GM20000 (cell line): Measurements from ENCODE around the gene HACD4.

Experiments used
- DNase-seq: peaks from one replicate; pipeline ENCODE4 v3.0.0; 2012; ENCODE audit warnings: low spot score
- TF ChIP-seq, protein P1 (sequence below): IDR thresholded peaks from 2 replicates; pipeline ENCODE4 v1.5.1; 2012; ENCODE audit warnings: mild to moderate bottlenecking, control low read depth; ENCODE audit errors: extremely low read depth, missing control alignments

Gene HACD4

DNA sequence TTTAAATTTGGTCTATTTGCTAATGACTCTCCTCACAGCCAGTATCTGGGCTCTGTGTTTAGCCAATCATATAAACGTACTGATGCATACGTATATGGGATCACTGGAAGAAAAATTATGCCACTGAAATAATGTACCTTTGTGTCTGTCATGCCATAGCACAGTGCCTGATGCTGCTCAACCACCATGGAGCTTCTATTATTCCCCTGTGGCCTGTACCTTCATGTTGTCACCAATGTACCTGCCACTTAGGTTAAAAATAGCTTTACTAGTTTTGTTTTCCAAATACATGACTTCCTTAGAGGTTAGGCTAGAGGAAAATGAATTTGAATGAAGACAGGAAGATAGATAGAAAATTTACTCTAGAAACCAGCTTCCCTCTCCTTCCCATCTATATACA is 34.6 kb downstream of the HACD4 start:
- TF ChIP-seq, protein P1, sequence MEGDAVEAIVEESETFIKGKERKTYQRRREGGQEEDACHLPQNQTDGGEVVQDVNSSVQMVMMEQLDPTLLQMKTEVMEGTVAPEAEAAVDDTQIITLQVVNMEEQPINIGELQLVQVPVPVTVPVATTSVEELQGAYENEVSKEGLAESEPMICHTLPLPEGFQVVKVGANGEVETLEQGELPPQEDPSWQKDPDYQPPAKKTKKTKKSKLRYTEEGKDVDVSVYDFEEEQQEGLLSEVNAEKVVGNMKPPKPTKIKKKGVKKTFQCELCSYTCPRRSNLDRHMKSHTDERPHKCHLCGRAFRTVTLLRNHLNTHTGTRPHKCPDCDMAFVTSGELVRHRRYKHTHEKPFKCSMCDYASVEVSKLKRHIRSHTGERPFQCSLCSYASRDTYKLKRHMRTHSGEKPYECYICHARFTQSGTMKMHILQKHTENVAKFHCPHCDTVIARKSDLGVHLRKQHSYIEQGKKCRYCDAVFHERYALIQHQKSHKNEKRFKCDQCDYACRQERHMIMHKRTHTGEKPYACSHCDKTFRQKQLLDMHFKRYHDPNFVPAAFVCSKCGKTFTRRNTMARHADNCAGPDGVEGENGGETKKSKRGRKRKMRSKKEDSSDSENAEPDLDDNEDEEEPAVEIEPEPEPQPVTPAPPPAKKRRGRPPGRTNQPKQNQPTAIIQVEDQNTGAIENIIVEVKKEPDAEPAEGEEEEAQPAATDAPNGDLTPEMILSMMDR: no peak
- no peak for DNase-seq

DNA sequence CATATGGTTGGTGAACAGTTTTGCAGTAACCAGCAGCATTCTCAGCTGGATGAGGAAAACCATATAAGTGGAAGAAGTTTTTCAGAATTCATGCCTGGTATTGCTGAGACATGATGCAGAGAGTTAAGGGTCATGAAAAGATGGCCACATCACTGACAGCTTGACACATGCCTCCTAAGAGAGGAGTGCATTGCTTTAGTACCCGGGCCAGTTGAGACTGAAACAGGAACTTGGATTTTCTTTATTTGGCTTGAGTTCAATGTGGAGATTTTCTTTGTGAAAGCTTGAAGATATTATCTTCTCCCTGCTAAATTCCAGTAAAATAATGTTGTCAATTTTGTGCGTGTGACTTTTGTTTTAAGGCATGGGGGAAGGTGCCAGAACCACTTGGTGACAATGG is 35.8 kb downstream of the HACD4 start:
- no peak for DNase-seq
- TF ChIP-seq, protein P1: no peak

DNA sequence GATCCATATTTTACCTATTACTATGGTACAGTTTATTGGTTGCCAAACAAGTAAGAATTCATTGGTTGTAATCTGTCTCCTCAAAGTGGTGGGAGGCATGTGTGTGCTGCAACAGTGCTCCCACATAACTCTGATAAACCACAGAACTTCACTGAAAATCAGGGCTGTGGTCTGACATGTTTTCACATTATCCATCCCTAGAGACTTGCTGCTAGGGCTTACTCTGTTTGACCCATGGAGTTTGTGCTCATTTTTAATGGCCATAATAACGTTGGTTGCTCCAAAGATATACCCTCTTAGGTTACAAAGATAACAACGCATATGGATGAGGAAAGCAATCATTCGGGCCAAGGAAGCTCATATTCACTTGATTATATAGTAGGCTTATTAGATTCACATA is 37.0 kb downstream of the HACD4 start:
- no peak for DNase-seq
- TF ChIP-seq, protein P1: no peak

DNA sequence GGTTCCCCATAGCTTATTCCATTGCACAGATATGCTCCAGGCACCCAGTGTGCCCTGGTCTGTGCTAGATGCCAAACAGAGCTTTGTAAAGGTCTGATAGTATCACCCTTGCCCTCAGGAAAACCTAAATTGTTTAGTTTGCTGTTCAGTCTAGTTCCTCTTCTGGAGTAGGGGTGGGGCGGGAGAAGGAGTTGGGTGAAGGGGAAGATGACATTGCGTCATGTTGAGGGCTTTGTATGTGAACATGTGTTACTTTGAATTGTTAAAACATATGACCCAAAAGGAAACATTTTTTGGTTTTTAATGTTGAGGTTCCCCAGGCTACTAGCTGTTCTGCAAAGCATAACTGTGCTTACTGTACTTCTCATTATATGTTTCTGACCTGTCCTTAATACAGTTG is 40.6 kb downstream of the HACD4 start:
- DNase-seq: no peak

DNA sequence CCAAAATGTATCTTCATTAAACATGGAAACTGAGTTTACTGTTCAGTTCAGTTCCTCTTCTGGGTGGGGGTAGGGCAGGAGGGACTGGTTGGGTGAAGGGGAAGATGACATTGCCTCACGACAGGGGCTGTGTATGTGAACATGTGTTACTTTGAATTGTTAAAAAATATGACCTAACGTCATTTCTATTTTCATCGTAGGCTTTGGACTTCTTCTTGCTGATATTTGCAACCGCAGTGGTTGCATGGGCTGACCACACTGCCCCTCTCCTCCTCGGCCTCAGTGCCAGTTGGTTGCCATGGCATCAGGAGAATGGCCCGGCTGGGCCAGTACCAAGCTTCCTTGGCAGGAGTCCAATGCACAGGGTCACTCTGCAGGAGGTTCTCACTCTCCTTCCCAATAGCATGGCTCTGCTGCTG is 41.5 kb downstream of the HACD4 start:
- TF ChIP-seq, protein P1: no peak
- DNase-seq: no peak

More for the DNA sequence above, 40.6 kb downstream of the HACD4 start:
- TF ChIP-seq, protein P1: no peak

DNA sequence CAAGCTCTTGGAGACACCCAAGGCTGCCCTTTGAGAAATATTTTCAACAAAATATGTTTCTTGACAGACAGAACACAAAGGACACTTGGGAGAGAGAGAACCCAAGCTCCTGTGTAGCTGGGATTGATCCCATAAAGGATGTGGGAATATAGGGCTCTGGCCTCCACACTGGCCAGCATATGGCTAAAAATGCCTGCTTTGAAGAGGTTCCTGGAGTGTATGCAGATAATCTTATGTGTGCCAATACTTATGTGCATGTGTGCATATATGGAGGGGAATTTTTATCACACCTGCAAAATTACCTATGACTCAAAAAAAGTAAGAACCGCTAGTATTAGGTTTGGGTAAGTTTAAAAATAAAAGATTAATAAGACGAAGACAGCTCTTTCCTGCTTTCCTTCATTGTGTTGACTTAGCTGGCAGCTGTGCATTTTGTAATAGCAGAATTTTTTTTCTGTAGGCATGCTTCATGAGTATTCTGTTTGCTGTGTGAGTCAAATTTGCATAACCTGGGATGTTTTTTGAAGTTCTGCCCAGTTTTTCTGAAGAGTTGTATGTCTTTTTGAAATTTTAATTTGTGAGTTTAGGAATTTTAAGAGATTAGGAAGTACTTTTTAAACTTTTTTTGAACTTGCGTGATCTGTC is 42.6 kb downstream of the HACD4 start:
- TF ChIP-seq, protein P1: no peak
- no peak for DNase-seq

DNA sequence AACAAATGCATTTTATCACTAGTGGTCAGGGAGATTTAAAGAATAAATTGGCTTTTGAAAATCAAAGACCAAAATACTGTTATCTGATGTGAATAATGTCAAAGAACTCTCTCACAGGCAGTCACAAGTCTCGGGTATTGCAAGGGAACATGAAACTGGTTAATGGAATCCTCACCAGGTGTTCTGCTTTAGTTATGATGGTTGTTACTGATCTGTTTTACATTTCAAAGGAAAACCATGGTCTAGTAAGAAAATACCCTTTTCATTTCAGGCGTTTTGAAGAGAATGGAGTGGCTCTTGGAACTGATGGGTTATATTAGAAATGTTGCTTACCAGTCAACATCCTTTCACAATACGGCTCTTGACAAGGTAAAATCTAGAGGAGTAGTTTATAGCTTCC is 43.4 kb downstream of the HACD4 start:
- DNase-seq: no peak
- TF ChIP-seq, protein P1: no peak
